H1 (cell line): ENCODE results near the gene PSMD6. TPM values are rescaled to one million over a fixed set of nuclear protein-coding genes. Genes with fewer than 3 reads are reported as not detected.

Experiments
- CTCF ChIA-PET: fragments of 300-600 bp; sonication (Branson Sonifier 250); formaldehyde crosslinking; loops from one replicate; lab custom pipeline; 2021; ENCODE audit not compliant: partially characterized antibody; lab: Charles Lee
- POLR2A ChIA-PET: fragments of 300-600 bp; sonication (Branson Sonifier 250); formaldehyde crosslinking; loops from one replicate; lab custom pipeline; 2021; ENCODE audit warnings: inconsistent platforms; ENCODE audit not compliant: partially characterized antibody; lab: Charles Lee
- DNase-seq, 2 experiments: peaks; one replicate each; pipeline versions ENCODE4 v3.0.0 to v3.0.0-alpha.2; 2010 to 2022; ENCODE audit warnings: low spot score in 2 of 2, low read depth in 1 of 2, mixed read lengths in 1 of 2
- FAIRE-seq: peaks from 2 replicates; lab custom pipeline; 2011; peaks lifted over from hg19 to GRCh38; lab: Jason Lieb, UNC
- H2AFZ ChIP-seq: 2 replicates; pipeline ENCODE4 v1.8.1; 2012; ENCODE audit warnings: low read length, inconsistent platforms
- H2AK5ac ChIP-seq: 2 replicates; pipeline ENCODE4 v1.6.1; 2013; ENCODE audit warnings: low read depth, low read length
- H2BK120ac ChIP-seq: replicated peaks from 2 replicates; pipeline ENCODE3; 2013; ENCODE audit warnings: low read depth, low read length, inconsistent platforms
- H2BK12ac ChIP-seq: 2 replicates; pipeline ENCODE4 v1.6.1; 2013; ENCODE audit warnings: low read depth, low read length
- H2BK15ac ChIP-seq: 2 replicates; pipeline ENCODE4 v1.6.1; 2013; ENCODE audit warnings: low read length
- H2BK20ac ChIP-seq: 2 replicates; pipeline ENCODE4 v1.6.1; 2013; ENCODE audit warnings: low read length
- H2BK5ac ChIP-seq: 2 replicates; pipeline ENCODE4 v1.6.1; 2013; ENCODE audit warnings: low read depth, low read length
- H3K14ac ChIP-seq: 2 replicates; pipeline ENCODE4 v1.6.1; 2013; ENCODE audit warnings: inconsistent platforms; ENCODE audit not compliant: insufficient read length
- H3K18ac ChIP-seq: 2 replicates; pipeline ENCODE4 v1.6.1; 2013; ENCODE audit warnings: low read length; ENCODE audit errors: extremely low read depth
- H3K23ac ChIP-seq: 2 replicates; pipeline ENCODE4 v1.6.1; 2013; ENCODE audit warnings: inconsistent platforms; ENCODE audit not compliant: insufficient read length
- H3K23me2 ChIP-seq: 2 replicates; pipeline ENCODE4 v1.6.1; 2013; ENCODE audit warnings: low read depth, low read length
- H3K27ac ChIP-seq: 2 replicates; pipeline ENCODE4 v1.6.1; 2011; ENCODE audit warnings: low read depth, low read length, inconsistent platforms
- H3K27me3 ChIP-seq, 4 experiments: replicated peaks in 1 of 4; 1 replicate in 1 of 4; 2 replicates in 3 of 4; pipeline versions ENCODE4 v1.6.1 to v1.8.1; 2011 to 2013; ENCODE audit warnings: low read length in 3 of 4, mild to moderate bottlenecking in 3 of 4, inconsistent platforms in 2 of 4, mixed read lengths in 2 of 4, moderate library complexity in 1 of 4; ENCODE audit not compliant: control insufficient read depth in 3 of 4, insufficient read depth in 3 of 4; ENCODE audit errors: extremely low read depth in 1 of 4
- H3K36me3 ChIP-seq, 4 experiments: 2 replicates each; pipeline versions ENCODE4 v1.6.1 to v1.8.1; 2011 to 2013; ENCODE audit warnings: mild to moderate bottlenecking in 4 of 4, low read length in 3 of 4, moderate library complexity in 2 of 4, control low read depth in 1 of 4, inconsistent platforms in 1 of 4; ENCODE audit not compliant: insufficient read depth in 4 of 4, control insufficient read depth in 2 of 4
- H3K4ac ChIP-seq: replicated peaks from 2 replicates; pipeline ENCODE3; 2013; ENCODE audit warnings: low read length, low read depth, mixed read lengths, inconsistent platforms; ENCODE audit not compliant: insufficient read length
- H3K4me1 ChIP-seq, 4 experiments: replicated peaks in 1 of 4; 1 replicate in 1 of 4; 2 replicates in 3 of 4; pipeline versions ENCODE4 v1.6.1 to v1.8.1; 2011 to 2013; ENCODE audit warnings: low read length in 3 of 4, inconsistent platforms in 2 of 4, mixed read lengths in 1 of 4; ENCODE audit not compliant: insufficient read depth in 4 of 4, control insufficient read depth in 3 of 4
- H3K4me2 ChIP-seq, 2 experiments: 2 replicates each; pipeline versions ENCODE4 v1.6.1 to v1.8.1; 2011 to 2013; ENCODE audit warnings: low read depth in 2 of 2, low read length in 2 of 2, control low read depth in 1 of 2, inconsistent platforms in 1 of 2, mild to moderate bottlenecking in 1 of 2; ENCODE audit not compliant: insufficient read depth in 1 of 2
- H3K4me3 ChIP-seq, 4 experiments: fragments of 200-600, 300-600 bp in 1 of 4; sonication (generic), shearing (Covaris generic), sonication (Bioruptor Twin) in 1 of 4; 2 replicates each; pipeline versions ENCODE4 v1.5.1 to v1.8.1; 2011 to 2016; ENCODE audit warnings: low read length in 4 of 4, low read depth in 3 of 4, control low read depth in 2 of 4, inconsistent platforms in 2 of 4, mild to moderate bottlenecking in 2 of 4, mixed read lengths in 1 of 4, moderate library complexity in 1 of 4; ENCODE audit not compliant: insufficient read depth in 2 of 4; ENCODE audit errors: extremely low read depth in 1 of 4
- H3K56ac ChIP-seq: replicated peaks from 2 replicates; pipeline ENCODE3; 2013; ENCODE audit warnings: low read depth, mild to moderate bottlenecking, mixed read lengths, low read length, inconsistent platforms; ENCODE audit not compliant: insufficient read length
- H3K79me1 ChIP-seq: 2 replicates; pipeline ENCODE4 v1.6.1; 2013; ENCODE audit warnings: low read depth, low read length, control low read depth
- H3K79me2 ChIP-seq, 2 experiments: 2 replicates each; pipeline versions ENCODE4 v1.6.1 to v1.8.1; 2012 to 2013; ENCODE audit warnings: low read length in 2 of 2, mild to moderate bottlenecking in 2 of 2, inconsistent platforms in 1 of 2; ENCODE audit not compliant: insufficient read depth in 2 of 2, control insufficient read depth in 1 of 2
- H3K9ac ChIP-seq, 4 experiments: replicated peaks in 1 of 4; 1 replicate in 1 of 4; 2 replicates in 3 of 4; pipeline versions ENCODE4 v1.6.1 to v1.8.1; 2011 to 2013; ENCODE audit warnings: low read depth in 3 of 4, low read length in 3 of 4, control low read depth in 2 of 4, mild to moderate bottlenecking in 2 of 4, moderate library complexity in 2 of 4, inconsistent platforms in 1 of 4; ENCODE audit errors: extremely low read depth in 1 of 4
- H3K9me3 ChIP-seq, 2 experiments: 2 replicates each; pipeline versions ENCODE4 v1.6.1 to v1.8.1; 2012 to 2013; ENCODE audit warnings: mild to moderate bottlenecking in 2 of 2, moderate library complexity in 2 of 2, control low read depth in 1 of 2, inconsistent platforms in 1 of 2, low read depth in 1 of 2, low read length in 1 of 2, mixed read lengths in 1 of 2; ENCODE audit not compliant: insufficient read depth in 2 of 2
- H4K20me1 ChIP-seq, 2 experiments: replicated peaks in 1 of 2; 2 replicates each; pipeline versions ENCODE3 to v1.8.1; 2011 to 2013; ENCODE audit warnings: inconsistent platforms in 2 of 2, low read length in 2 of 2, mild to moderate bottlenecking in 1 of 2; ENCODE audit not compliant: insufficient read depth in 2 of 2, control insufficient read depth in 1 of 2
- H4K5ac ChIP-seq: 2 replicates; pipeline ENCODE4 v1.6.1; 2013; ENCODE audit warnings: low read length, low read depth, mixed read lengths, inconsistent platforms; ENCODE audit not compliant: insufficient read length
- H4K8ac ChIP-seq: 2 replicates; pipeline ENCODE4 v1.8.0; 2013; ENCODE audit warnings: mild to moderate bottlenecking, moderate library complexity, low read length, inconsistent platforms; ENCODE audit not compliant: insufficient read depth; ENCODE audit errors: extremely low read depth
- H4K91ac ChIP-seq: replicated peaks from 2 replicates; pipeline ENCODE3; 2013; ENCODE audit warnings: low read length, mixed read lengths, inconsistent platforms; ENCODE audit not compliant: insufficient read length
- CREB1 ChIP-seq: IDR thresholded peaks from 2 replicates; pipeline ENCODE4 v1.6.1; 2012; ENCODE audit warnings: inconsistent platforms
- EGR1 ChIP-seq: IDR thresholded peaks from 2 replicates; pipeline ENCODE4 v1.6.1; 2011; ENCODE audit warnings: low read depth, low read length, borderline replicate concordance
- JUN ChIP-seq: IDR thresholded peaks from 2 replicates; pipeline ENCODE4 v1.6.1; 2011; ENCODE audit warnings: low read depth, mild to moderate bottlenecking, improper control_type of control experiment, low read length
- POLR2AphosphoS5 ChIP-seq: IDR thresholded peaks from 2 replicates; pipeline ENCODE4 v1.6.1; 2011; ENCODE audit warnings: low read depth, low read length
- POU5F1 ChIP-seq: IDR thresholded peaks from 2 replicates; pipeline ENCODE4 v1.6.1; 2011; ENCODE audit warnings: low read depth, mild to moderate bottlenecking, low read length, moderate library complexity
- RXRA ChIP-seq: IDR thresholded peaks from 2 replicates; pipeline ENCODE4 v1.6.1; 2011; ENCODE audit warnings: low read depth, mild to moderate bottlenecking, low read length, moderate library complexity; ENCODE audit not compliant: insufficient read depth
- SIN3A ChIP-seq, 2 experiments: IDR thresholded peaks in 1 of 2; conservative IDR thresholded peaks in 1 of 2; 2 replicates each; pipeline ENCODE4 v1.6.1; 2011 to 2012; ENCODE audit warnings: low read length in 2 of 2, improper control_type of control experiment in 1 of 2, low read depth in 1 of 2, mild to moderate bottlenecking in 1 of 2
- SIX5 ChIP-seq: IDR thresholded peaks from 2 replicates; pipeline ENCODE4 v1.6.1; 2011; ENCODE audit warnings: mild to moderate bottlenecking, low read depth, low read length
- TCF12 ChIP-seq: IDR thresholded peaks from 2 replicates; pipeline ENCODE4 v1.6.1; 2011; ENCODE audit warnings: low read depth, mild to moderate bottlenecking, low read length
- WGBS, 2 experiments: shearing (Covaris generic) in 1 of 2; methylation state at CpG; one replicate each; pipeline versions ENCODE4 v1.1.6 to v1.1.7; 2013 to 2015; ENCODE audit warnings: low lambda C conversion rate in 2 of 2, mixed read lengths in 2 of 2, inconsistent platforms in 1 of 2, low coverage in 1 of 2, missing lambda C conversion rate in 1 of 2; ENCODE audit not compliant: insufficient replicate concordance in 2 of 2, insufficient coverage in 1 of 2, insufficient read length in 1 of 2; ENCODE audit errors: extremely low coverage in 1 of 2, missing lambda C conversion rate in 1 of 2; 5-methylcytosine and 5-hydroxymethylcytosine counted together
- polyA plus RNA-seq, 7 experiments: library from polyadenylated mRNA; depleted of rRNA in 3 of 7; stranded (reverse) in 5 of 7; unstranded in 2 of 7; fragments of >200 nt in 5 of 7; fragments of 200-250 nt in 2 of 7; gene quantifications; 1 replicate in 5 of 7; 2 replicates in 1 of 7; 4 replicates in 1 of 7; pipeline versions ENCODE4 v1.2.1 to v1.2.3, GENCODE V29; 2011 to 2013; ENCODE audit warnings: missing spikeins in 2 of 7, mixed read lengths in 2 of 7
- total RNA-seq: library from RNA; stranded (reverse); fragmentation: NEBNext Ultra II Directional; extraction: Animal tissue kit (Norgen Biotek cat#: 25700); gene quantifications from 2 replicates; pipeline ENCODE4 v1.2.1, GENCODE V29; 2021
- TF ChIP-seq, protein P1 (sequence below): IDR thresholded peaks from 2 replicates; pipeline ENCODE4 v1.6.1; 2012; ENCODE audit warnings: inconsistent platforms

PSMD6 gene
- total and polyA plus RNA-seq, 2 of the 8 experiments (the other 6 are each of a cell fraction or from before 2014, with no cell fraction given), result 43.7 to 104 TPM

DNA sequence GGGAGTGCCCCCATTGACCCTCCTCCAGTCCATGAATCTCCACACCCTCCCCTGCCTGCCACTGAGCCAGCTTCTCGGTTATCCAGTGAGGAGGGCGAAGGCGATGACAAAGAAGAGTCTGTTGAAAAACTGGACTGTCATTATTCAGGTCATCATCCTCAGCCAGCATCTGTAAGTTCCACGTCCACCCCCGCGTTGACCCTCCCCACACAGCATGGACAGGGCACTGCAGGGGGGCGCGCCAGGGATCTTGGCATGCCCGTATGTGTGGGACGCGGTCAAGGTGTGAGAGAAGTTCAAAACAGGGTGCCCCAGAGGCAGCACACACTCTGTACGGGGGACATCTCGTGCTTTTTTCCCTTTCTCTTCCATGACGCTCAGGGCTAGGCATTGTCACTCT, 33.1 kb downstream of the PSMD6 start:
- no peak overlapping the region for H4K5ac ChIP-seq
- no peaks in the 10 kb centered on the region for H3K9me3 ChIP-seq
- no peak for TF ChIP-seq TCF12
- TF ChIP-seq POU5F1, result no peak
- TF ChIP-seq JUN, result no peak
- no peak for TF ChIP-seq EGR1
- TF ChIP-seq, protein P1, sequence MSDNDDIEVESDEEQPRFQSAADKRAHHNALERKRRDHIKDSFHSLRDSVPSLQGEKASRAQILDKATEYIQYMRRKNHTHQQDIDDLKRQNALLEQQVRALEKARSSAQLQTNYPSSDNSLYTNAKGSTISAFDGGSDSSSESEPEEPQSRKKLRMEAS, result no peak
- no peak for TF ChIP-seq SIX5
- no peak for TF ChIP-seq CREB1
- no peak for TF ChIP-seq POLR2AphosphoS5
- TF ChIP-seq RXRA, result no peak
- no peak for TF ChIP-seq SIN3A (conservative IDR thresholded peaks at IDR 0.05 in 1 of 2, IDR thresholded peaks at IDR 0.05 in 1 of 2; ENCODE audit: low read depth in 1 of 2, low read length in 2 of 2)
- no peak overlapping the region for H2AK5ac ChIP-seq
- H3K23ac ChIP-seq, result no peak overlapping the region
- peaks cover 0 to 3% (median 0%) of the 10 kb centered on the region in 4 experiments; a peak in 1 of 7 replicates for H3K4me1 ChIP-seq
- no peak overlapping the region for H3K18ac ChIP-seq
- H3K36me3 ChIP-seq, result peaks cover 9 to 31% (median 18%) of the 10 kb centered on the region in 4 experiments; a peak in 7 of 8 replicates
- no peaks in the 10 kb centered on the region for H3K23me2 ChIP-seq
- H3K14ac ChIP-seq, result no peak overlapping the region
- H3K56ac ChIP-seq, result no peak overlapping the region
- FAIRE-seq (no peak), DNase-seq (no peak)
- no peak overlapping the region for H2BK20ac ChIP-seq
- no peak overlapping the region for H2BK15ac ChIP-seq
- no peak overlapping the region for H2BK120ac ChIP-seq
- no peak overlapping the region for H3K4me2 ChIP-seq
- no peak overlapping the region for H4K91ac ChIP-seq
- H2BK5ac ChIP-seq, result no peak overlapping the region
- H3K4ac ChIP-seq, result no peak overlapping the region
- no peak overlapping the region for H2AFZ ChIP-seq
- no peaks in the 10 kb centered on the region for H3K79me2 ChIP-seq
- no peak overlapping the region for H2BK12ac ChIP-seq
- no peak overlapping the region for H4K8ac ChIP-seq
- no peaks in the 10 kb centered on the region for H3K27me3 ChIP-seq
- CTCF ChIA-PET, result interaction anchor here (0.6 to 10.4 kb wide), 5 partner anchors 17 to 42 kb away, joined by 3 to 115 read pairs (median 4); no protein-coding TSS in a partner anchor
- POLR2A ChIA-PET, result interaction anchor here (1.2 kb wide), 1 partner anchor 10 kb away, joined by 6 read pairs; no protein-coding TSS in a partner anchor
- H4K20me1 ChIP-seq, result no peaks in the 10 kb centered on the region
- no peak overlapping the region for H3K4me3 ChIP-seq
- no peak overlapping the region; a peak in 1 of 7 replicates for H3K9ac ChIP-seq
- no peaks in the 10 kb centered on the region for H3K79me1 ChIP-seq
- 90% methylated on average over 14 of the region's 14 CpGs; no CpG with 5 or more reads in 1 of the 2 experiments for WGBS, 2 experiments
- no peak overlapping the region for H3K27ac ChIP-seq
